ENCODE data around the gene ARPC2. TPM values are rescaled to one million over a fixed set of nuclear protein-coding genes. Genes with fewer than 3 reads are reported as not detected.

The ARPC2 gene
- total RNA-seq (2021) (228 and 273 TPM in 2 replicates), Bru-seq, nascent RNA (percentile 96 among the genes with signal in this experiment), BruChase-seq, experiment 1, labeled RNA remaining after a 2-hour chase (percentile 95 among the genes with signal in this experiment), BruChase-seq, experiment 2, labeled RNA remaining after a 6-hour chase (percentile 92 among the genes with signal in this experiment)
- long read RNA-seq, transcript ARPC2-202 (11 exons, 1,505 nt) = major isoform, 869 of 945 reads
- long read RNA-seq, transcript ARPC2-201 (10 exons, 1,605 nt) = minor isoform, 13 of 945 reads
- long read RNA-seq, partial matches to known transcripts = 9 of 945 reads
- long read RNA-seq, other reads (novel, unspliced or antisense) = 53 of 945 reads

DNA sequence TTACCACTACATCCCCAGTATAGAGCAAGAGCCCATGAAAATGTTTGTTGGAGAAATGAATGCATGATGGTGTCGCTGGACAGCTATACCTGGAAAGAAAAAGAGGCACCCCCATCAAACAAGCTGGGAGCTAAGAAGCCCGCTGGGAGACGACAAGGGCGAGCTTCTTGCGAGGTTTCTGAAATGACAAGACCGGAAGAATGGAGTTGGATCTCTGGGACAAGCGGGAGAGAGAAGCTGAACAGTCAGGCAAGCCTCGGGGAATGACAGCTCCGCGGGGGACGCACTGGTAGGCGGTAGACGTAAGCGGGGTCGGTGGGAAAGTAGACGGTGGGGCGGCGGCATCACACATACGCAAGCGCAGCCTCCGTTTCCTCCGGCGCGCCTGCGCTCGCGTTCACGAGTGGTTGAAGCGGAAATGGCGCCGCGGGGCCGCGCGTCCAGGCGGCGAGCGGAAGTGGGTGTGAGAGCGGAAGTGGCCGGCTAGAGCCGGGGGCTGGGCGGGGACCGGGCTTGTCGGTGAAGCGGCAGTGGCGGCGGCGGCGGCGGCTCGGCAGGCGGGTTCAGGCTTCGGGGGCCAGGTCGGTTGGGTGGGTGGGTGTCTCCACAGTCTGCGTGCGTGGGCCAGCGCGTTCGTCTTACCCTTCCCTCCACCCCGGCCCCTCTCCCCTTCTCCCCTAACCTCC, at the start of gene ARPC2:
ARPC2 (plus strand) TSS at position 516 of the 686 bp plus-strand sequence. CDS start 282 bp downstream, outside the sequence.
- Histone ChIP-seq H3K79me2 (ENCODE audit: low read depth) (peaks cover 54% of the 10 kb centered on the region), H3K27me3 (ENCODE audit: insufficient read depth, low read depth) (no peaks in the 10 kb centered on the region), H2AFZ (peak within 1 kb of the TSS; percentile 89), H3K9me3 (ENCODE audit: insufficient read depth, low read depth) (no peaks in the 10 kb centered on the region), H3K4me1 (replicated peaks; ENCODE audit: insufficient read depth) (peaks cover 31% of the 10 kb centered on the region), H3K36me3 (ENCODE audit: low read depth) (no peaks in the 10 kb centered on the region), H3K4me3 (peak within 1 kb of the TSS; percentile 68), H4K20me1 (ENCODE audit: insufficient read depth) (peaks cover 36% of the 10 kb centered on the region), H3K9me2 (ENCODE audit: insufficient read depth) (no peaks in the 10 kb centered on the region), H3K4me2 (peak within 1 kb of the TSS; percentile 91), H3F3A (ENCODE audit: insufficient read depth, low read depth) (peaks cover 11% of the 10 kb centered on the region; the same call in 1 of the 2 replicates), H3K27ac (peak within 1 kb of the TSS; percentile 45)
- peak; percentile 67 to 91 for DNase-seq
- intact Hi-C loops (cut with micrococcal nuclease; ENCODE audit: unreplicated experiment) = no loop called here
- no peak for TF ChIP-seq EZH2 (IDR thresholded peaks at IDR 0.05; ENCODE audit: low read depth)
- TF ChIP-seq, protein P1, sequence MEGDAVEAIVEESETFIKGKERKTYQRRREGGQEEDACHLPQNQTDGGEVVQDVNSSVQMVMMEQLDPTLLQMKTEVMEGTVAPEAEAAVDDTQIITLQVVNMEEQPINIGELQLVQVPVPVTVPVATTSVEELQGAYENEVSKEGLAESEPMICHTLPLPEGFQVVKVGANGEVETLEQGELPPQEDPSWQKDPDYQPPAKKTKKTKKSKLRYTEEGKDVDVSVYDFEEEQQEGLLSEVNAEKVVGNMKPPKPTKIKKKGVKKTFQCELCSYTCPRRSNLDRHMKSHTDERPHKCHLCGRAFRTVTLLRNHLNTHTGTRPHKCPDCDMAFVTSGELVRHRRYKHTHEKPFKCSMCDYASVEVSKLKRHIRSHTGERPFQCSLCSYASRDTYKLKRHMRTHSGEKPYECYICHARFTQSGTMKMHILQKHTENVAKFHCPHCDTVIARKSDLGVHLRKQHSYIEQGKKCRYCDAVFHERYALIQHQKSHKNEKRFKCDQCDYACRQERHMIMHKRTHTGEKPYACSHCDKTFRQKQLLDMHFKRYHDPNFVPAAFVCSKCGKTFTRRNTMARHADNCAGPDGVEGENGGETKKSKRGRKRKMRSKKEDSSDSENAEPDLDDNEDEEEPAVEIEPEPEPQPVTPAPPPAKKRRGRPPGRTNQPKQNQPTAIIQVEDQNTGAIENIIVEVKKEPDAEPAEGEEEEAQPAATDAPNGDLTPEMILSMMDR (conservative IDR thresholded peaks at IDR 0.05) = no peak
- CTCF ChIA-PET = interaction anchor here (0.6 kb wide), 1 partner anchor 10 kb away, joined by 4 read pairs; no protein-coding TSS in a partner anchor
- POLR2A ChIA-PET (ENCODE audit: unreplicated experiment) = interaction anchor here (0.6 kb wide), 1 partner anchor 14 kb away, joined by 3 read pairs; no protein-coding TSS in a partner anchor
- no TSS peak for BruUV-seq (replicated peaks)

DNA sequence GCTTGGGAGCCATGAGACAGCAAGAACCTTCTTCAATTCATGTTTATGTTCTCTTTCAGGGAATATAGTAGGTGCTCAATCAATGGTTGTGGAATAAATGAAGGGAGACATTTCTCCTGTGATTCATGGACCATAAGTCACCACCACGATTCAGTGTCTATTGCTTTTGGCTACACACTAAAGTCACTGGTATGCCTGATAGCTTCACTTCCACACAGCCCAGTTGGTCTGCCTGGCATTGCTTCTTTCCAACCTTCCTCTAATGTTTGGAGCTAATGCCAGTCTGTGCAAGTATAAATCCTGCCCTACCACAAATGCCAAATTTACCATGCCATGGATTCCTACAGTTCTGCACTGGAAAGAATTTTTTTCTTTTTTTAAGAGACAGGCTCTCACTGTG, 49.0 kb upstream of the ARPC2 start:
- H2AFZ ChIP-seq = no peak overlapping the region
- H3F3A ChIP-seq (ENCODE audit: insufficient read depth, low read depth) = no peaks in the 10 kb centered on the region
- no peak for DNase-seq
- CTCF ChIA-PET = interaction anchor here (0.9 kb wide), 1 partner anchor 11 kb away, joined by 3 read pairs; no protein-coding TSS in a partner anchor
- no TSS peak for BruUV-seq (replicated peaks)
- H3K4me2 ChIP-seq = no peak overlapping the region
- no peak overlapping the region for H3K27ac ChIP-seq
- H3K27me3 ChIP-seq (ENCODE audit: insufficient read depth, low read depth) = peaks cover 9% of the 10 kb centered on the region; the same call in 1 of the 2 replicates
- no peaks in the 10 kb centered on the region for H3K36me3 ChIP-seq (ENCODE audit: low read depth)
- intact Hi-C loops (cut with micrococcal nuclease; ENCODE audit: unreplicated experiment) = loop anchor here (5.0 kb wide), 1 partner anchor 229 kb away; the partner anchor contains the start of gene CTDSP1
- H3K9me2 ChIP-seq (ENCODE audit: insufficient read depth) = no peaks in the 10 kb centered on the region
- H4K20me1 ChIP-seq (ENCODE audit: insufficient read depth) = no peaks in the 10 kb centered on the region
- POLR2A ChIA-PET (ENCODE audit: unreplicated experiment) = interaction anchor here (0.7 kb wide), 1 partner anchor 140 kb away, joined by 3 read pairs; no protein-coding TSS in a partner anchor
- no peaks in the 10 kb centered on the region for H3K79me2 ChIP-seq (ENCODE audit: low read depth)
- H3K4me3 ChIP-seq = no peak overlapping the region
- peaks cover 7% of the 10 kb centered on the region; the same call in 1 of the 2 replicates for H3K4me1 ChIP-seq (replicated peaks; ENCODE audit: insufficient read depth)
- TF ChIP-seq, protein P1 (conservative IDR thresholded peaks at IDR 0.05) = no peak
- no peak for TF ChIP-seq EZH2 (IDR thresholded peaks at IDR 0.05; ENCODE audit: low read depth)
- H3K9me3 ChIP-seq (ENCODE audit: insufficient read depth, low read depth) = no peaks in the 10 kb centered on the region
